CD4-positive, alpha-beta T cell treated with Interferon gamma for 1 hour (primary cell): ENCODE results near the gene DSCAML1.

ENCODE experiments used
- DNase-seq: peaks from one replicate; pipeline ENCODE4 v3.0.0-alpha.2; 2020

DSCAML1 gene

GRCh38 chr11:117434481-117434880 is 362.5 kb downstream of the DSCAML1 start:
- no peak for DNase-seq

GRCh38 chr11:117433717-117434116 is 363.3 kb downstream of the DSCAML1 start:
- no peak for DNase-seq

GRCh38 chr11:117431436-117431835 is 365.6 kb downstream of the DSCAML1 start:
- DNase-seq = no peak

- no peak for DNase-seq
Measured at GRCh38 chr11:117430293-117430955, 366.6 kb downstream of the DSCAML1 start.

GRCh38 chr11:117428856-117429229 is 368.2 kb downstream of the DSCAML1 start:
- no peak for DNase-seq

GRCh38 chr11:117428186-117428855 is 368.7 kb downstream of the DSCAML1 start:
- DNase-seq = no peak

GRCh38 chr11:117427356-117427874 is 369.6 kb downstream of the DSCAML1 start:
- DNase-seq = no peak

- no peak for DNase-seq
Measured at GRCh38 chr11:117426941-117427340, 370.1 kb downstream of the DSCAML1 start.

GRCh38 chr11:117426297-117426685 is 370.7 kb downstream of the DSCAML1 start:
- DNase-seq = peak; percentile 36

GRCh38 chr11:117425679-117426296 is 371.2 kb downstream of the DSCAML1 start:
- no peak for DNase-seq

GRCh38 chr11:117424781-117425180 is 372.2 kb downstream of the DSCAML1 start:
- no peak for DNase-seq

- DNase-seq = no peak
Measured at GRCh38 chr11:117423046-117423575, 373.9 kb downstream of the DSCAML1 start.

- DNase-seq = no peak
Measured at GRCh38 chr11:117421476-117421875, 375.5 kb downstream of the DSCAML1 start.

GRCh38 chr11:117421041-117421440 is 376.0 kb downstream of the DSCAML1 start:
- no peak for DNase-seq

GRCh38 chr11:117420598-117420997 is 376.4 kb downstream of the DSCAML1 start:
- DNase-seq = no peak

GRCh38 chr11:117420143-117420485 is 376.9 kb downstream of the DSCAML1 start:
- DNase-seq = no peak

- DNase-seq = no peak
Measured at GRCh38 chr11:117419482-117420142, 377.4 kb downstream of the DSCAML1 start.

- no peak for DNase-seq
Measured at GRCh38 chr11:117418737-117419481, 378.1 kb downstream of the DSCAML1 start.

- no peak for DNase-seq
Measured at GRCh38 chr11:117417856-117418255, 379.2 kb downstream of the DSCAML1 start.

GRCh38 chr11:117417342-117417741 is 379.7 kb downstream of the DSCAML1 start:
- no peak for DNase-seq

- DNase-seq = no peak
Measured at GRCh38 chr11:117415358-117415896, 381.6 kb downstream of the DSCAML1 start.

- no peak for DNase-seq
Measured at GRCh38 chr11:117414724-117415123, 382.3 kb downstream of the DSCAML1 start.
